ENCODE results near the gene DHX35. TPM values are rescaled to one million over a fixed set of nuclear protein-coding genes. Genes with fewer than 3 reads are reported as not detected.

The DHX35 gene
- polyA plus RNA-seq, 1 donor from 2014 or later: 21.3 TPM

- H3K27ac ChIP-seq (ENCODE audit: low read length): no peak overlapping the region
Observed at GRCh38 chr20:39049684-39050554, 87.8 kb downstream of the DHX35 start.

GRCh38 chr20:39050555-39050902 lies 88.4 kb downstream of the DHX35 start:
- Histone ChIP-seq H4K20me1 (ENCODE audit: insufficient read depth) (no peaks in the 10 kb centered on the region), H3K27me3 (ENCODE audit: insufficient read depth, low read depth, low read length) (peaks cover 4% of the 10 kb centered on the region), H3K4me2 (ENCODE audit: low read length) (no peak overlapping the region), H3K9me2 (ENCODE audit: insufficient read depth, low read length) (no peaks in the 10 kb centered on the region), H3K27ac (ENCODE audit: low read length) (no peak overlapping the region), H3K4me3 (ENCODE audit: low read length) (peak overlapping the region; percentile 80), H3K36me3 (ENCODE audit: insufficient read depth, low read length) (no peaks in the 10 kb centered on the region), H3F3A (ENCODE audit: insufficient read depth, low read length, poor library complexity, severe bottlenecking) (no peaks in the 10 kb centered on the region), H3K9me3 (ENCODE audit: low read length) (no peaks in the 10 kb centered on the region), H3K79me2 (replicated peaks; ENCODE audit: insufficient read depth, low read length) (no peaks in the 10 kb centered on the region), H2AFZ (ENCODE audit: low read depth, low read length) (no peak overlapping the region), H3K9ac (ENCODE audit: low read length) (peak overlapping the region; percentile 59)
- TF ChIP-seq EZH2 (IDR thresholded peaks at IDR 0.05; ENCODE audit: borderline replicate concordance, insufficient read depth, low read length, poor library complexity, severe bottlenecking) (no peak), TAF1 (IDR thresholded peaks at IDR 0.05; ENCODE audit: low read depth) (no peak)

More at GRCh38 chr20:39049684-39050554, 87.8 kb downstream of the DHX35 start:
- H3K9me3 ChIP-seq (ENCODE audit: low read length): no peaks in the 10 kb centered on the region
- H3K4me3 ChIP-seq (ENCODE audit: low read length): peak overlapping the region; percentile 80
- H3K9ac ChIP-seq (ENCODE audit: low read length): peak overlapping the region; percentile 59
- no peaks in the 10 kb centered on the region for H3F3A ChIP-seq (ENCODE audit: insufficient read depth, low read length, poor library complexity, severe bottlenecking)
- H4K20me1 ChIP-seq (ENCODE audit: insufficient read depth): no peaks in the 10 kb centered on the region
- H2AFZ ChIP-seq (ENCODE audit: low read depth, low read length): peak overlapping the region; percentile 18
- peak overlapping the region; percentile 22 for H3K4me2 ChIP-seq (ENCODE audit: low read length)
- no peaks in the 10 kb centered on the region for H3K36me3 ChIP-seq (ENCODE audit: insufficient read depth, low read length)
- no peaks in the 10 kb centered on the region for H3K9me2 ChIP-seq (ENCODE audit: insufficient read depth, low read length)
- TF ChIP-seq SMC3 (conservative IDR thresholded peaks at IDR 0.05; ENCODE audit: poor library complexity) (peak; percentile 93), EP300 (conservative IDR thresholded peaks at IDR 0.05; ENCODE audit: poor library complexity, severe bottlenecking) (no peak), RAD21 (conservative IDR thresholded peaks at IDR 0.05) (peak; percentile 96), MXI1 (conservative IDR thresholded peaks at IDR 0.05; ENCODE audit: poor library complexity, severe bottlenecking) (peak; percentile 56), CTCF (IDR thresholded peaks at IDR 0.05; ENCODE audit: poor library complexity, severe bottlenecking) (peak; percentile 99)
- peaks cover 4% of the 10 kb centered on the region for H3K27me3 ChIP-seq (ENCODE audit: insufficient read depth, low read depth, low read length)
- no peaks in the 10 kb centered on the region for H3K79me2 ChIP-seq (replicated peaks; ENCODE audit: insufficient read depth, low read length)

GRCh38 chr20:39052676-39053075 lies 90.5 kb downstream of the DHX35 start:
- Histone ChIP-seq H3K4me2 (ENCODE audit: low read length) (no peak overlapping the region), H3K9me2 (ENCODE audit: insufficient read depth, low read length) (no peaks in the 10 kb centered on the region), H3K9me3 (ENCODE audit: low read length) (no peaks in the 10 kb centered on the region), H3K9ac (ENCODE audit: low read length) (no peak overlapping the region), H3K79me2 (replicated peaks; ENCODE audit: insufficient read depth, low read length) (no peaks in the 10 kb centered on the region), H3K4me3 (ENCODE audit: low read length) (no peak overlapping the region), H3K27me3 (ENCODE audit: insufficient read depth, low read depth, low read length) (peaks cover 4% of the 10 kb centered on the region), H3F3A (ENCODE audit: insufficient read depth, low read length, poor library complexity, severe bottlenecking) (no peaks in the 10 kb centered on the region), H3K36me3 (ENCODE audit: insufficient read depth, low read length) (no peaks in the 10 kb centered on the region), H3K27ac (ENCODE audit: low read length) (no peak overlapping the region), H4K20me1 (ENCODE audit: insufficient read depth) (no peaks in the 10 kb centered on the region), H2AFZ (ENCODE audit: low read depth, low read length) (no peak overlapping the region)
- TF ChIP-seq CTCF (IDR thresholded peaks at IDR 0.05; ENCODE audit: poor library complexity, severe bottlenecking) (no peak), SMC3 (conservative IDR thresholded peaks at IDR 0.05; ENCODE audit: poor library complexity) (no peak), MXI1 (conservative IDR thresholded peaks at IDR 0.05; ENCODE audit: poor library complexity, severe bottlenecking) (no peak), TAF1 (IDR thresholded peaks at IDR 0.05; ENCODE audit: low read depth) (no peak), REST (IDR thresholded peaks at IDR 0.05; ENCODE audit: borderline replicate concordance) (no peak), POLR2AphosphoS5 (IDR thresholded peaks at IDR 0.05) (no peak), RAD21 (conservative IDR thresholded peaks at IDR 0.05) (no peak), EP300 (conservative IDR thresholded peaks at IDR 0.05; ENCODE audit: poor library complexity, severe bottlenecking) (no peak), EZH2 (IDR thresholded peaks at IDR 0.05; ENCODE audit: borderline replicate concordance, insufficient read depth, low read length, poor library complexity, severe bottlenecking) (no peak)

Measured in neural cell (in vitro differentiated cells).